Activated CD4-positive, alpha-beta T cell treated with anti-CD3 and anti-CD28 coated beads for 36 hours (primary cell): ENCODE results near the gene ZNF19. TPM values are rescaled to one million over a fixed set of nuclear protein-coding genes. Genes with fewer than 3 reads are reported as not detected.
"Not testable (repeated sequence)": the region's sequence is repeated elsewhere in the genome, so short reads cannot be mapped to it uniquely, and the experiment has no call there.

Experiments
- ATAC-seq: fragments of 200-7000 bp; cut with Tn5 transposase; one replicate; pipeline ENCODE4 v1.10.0; 2021; ENCODE audit warnings: mild to moderate bottlenecking, moderate library complexity
- CTCF ChIA-PET: fragments of 350-600 bp; sonication (Branson Sonifier 250); formaldehyde crosslinking; loops from one replicate; lab custom pipeline; 2021; ENCODE audit warnings: antibody characterized with exemption; lab: Charles Lee
- POLR2A ChIA-PET: fragments of 350-600 bp; sonication (Branson Sonifier 250); formaldehyde crosslinking; loops from one replicate; lab custom pipeline; 2021; ENCODE audit warnings: antibody characterized with exemption, inconsistent platforms; lab: Charles Lee
- DNase-seq: peaks from one replicate; pipeline ENCODE4 v3.0.0-alpha.2; 2020
- H3K27ac Mint-ChIP-seq: one replicate; pipeline ENCODE4 v1.8.0; 2021; ENCODE audit warnings: mixed read lengths
- H3K27me3 Mint-ChIP-seq: one replicate; pipeline ENCODE4 v1.8.0; 2021; ENCODE audit warnings: mixed read lengths
- H3K36me3 Mint-ChIP-seq: one replicate; pipeline ENCODE4 v1.8.0; 2021; ENCODE audit warnings: low read depth, mixed read lengths
- H3K4me1 Mint-ChIP-seq: one replicate; pipeline ENCODE4 v1.8.0; 2021; ENCODE audit warnings: mixed read lengths
- H3K4me3 Mint-ChIP-seq: one replicate; pipeline ENCODE4 v1.8.0; 2021; ENCODE audit warnings: mild to moderate bottlenecking, moderate library complexity, mixed read lengths
- H3K9me3 Mint-ChIP-seq: one replicate; pipeline ENCODE4 v1.8.0; 2021; ENCODE audit warnings: low read depth, mixed read lengths
- intact Hi-C, 2 experiments: fragments of 100-400 bp; cut with DNase I in 1 of 2; cut with micrococcal nuclease in 1 of 2; formaldehyde crosslinking; loops; one replicate each; pipeline versions ENCODE4 v1.14.2 to v1.15.1; 2022 to 2024; cut with DNase I, micrococcal nuclease
- total RNA-seq, 2 experiments: library from RNA; stranded (reverse); gene quantifications; one replicate each; pipeline ENCODE4 v1.2.3, GENCODE V29; 2021

The ZNF19 gene
- total RNA-seq, 2 experiments from 2014 or later = 2.9 TPM

DNA sequence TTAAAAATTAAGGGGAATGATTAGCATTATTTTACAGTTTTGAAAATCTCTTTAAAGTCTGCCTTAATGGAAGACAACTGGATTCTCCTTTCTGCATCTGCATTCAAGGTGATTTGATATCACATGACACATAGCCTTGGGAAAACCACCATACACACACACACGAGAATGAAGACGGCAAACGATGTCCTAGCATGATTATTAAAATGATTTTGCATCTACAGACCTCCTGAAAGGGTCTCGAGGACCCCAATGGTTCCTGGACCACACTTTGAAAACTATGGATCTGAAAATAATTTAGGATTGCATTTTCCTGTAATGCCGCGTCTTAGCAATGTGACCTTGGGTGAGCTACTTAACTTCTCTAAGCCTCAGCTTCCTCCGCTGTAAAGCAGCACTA lies 25.4 kb upstream of the ZNF19 start:
- intact Hi-C loops = no loop called here
- peaks cover 2% of the 10 kb centered on the region for H3K27me3 Mint-ChIP-seq
- no peak overlapping the region for H3K27ac Mint-ChIP-seq
- DNase-seq (no peak), ATAC-seq (no peak)
- H3K4me1 Mint-ChIP-seq = no peaks in the 10 kb centered on the region
- H3K36me3 Mint-ChIP-seq = no peaks in the 10 kb centered on the region
- H3K9me3 Mint-ChIP-seq = no peaks in the 10 kb centered on the region
- ChIA-PET CTCF (interaction anchor here (1.2 kb wide), 1 partner anchor 96 kb away, joined by 3 read pairs; no protein-coding TSS in a partner anchor), POLR2A (no interaction called here)
- no peak overlapping the region for H3K4me3 Mint-ChIP-seq

DNA sequence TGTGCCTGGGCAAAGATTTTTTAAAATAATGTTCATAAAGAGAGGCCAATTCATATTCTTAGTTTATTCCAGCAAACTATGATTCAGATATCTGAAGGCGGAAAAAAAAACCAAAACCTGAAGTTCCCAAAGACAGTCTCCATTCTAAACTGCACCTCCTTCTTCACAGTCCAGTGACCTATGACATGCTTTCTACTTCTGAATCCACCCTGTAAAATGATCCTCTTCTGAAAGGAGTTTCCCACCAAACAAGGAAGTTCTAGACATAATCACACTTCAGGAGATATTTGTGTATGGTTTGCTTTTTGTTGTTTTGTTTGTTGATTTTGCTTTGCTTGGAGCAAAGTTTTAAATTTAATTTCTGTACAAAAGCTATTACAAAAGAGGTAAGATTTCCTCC lies 24.2 kb upstream of the ZNF19 start:
- POLR2A ChIA-PET = no interaction called here
- no peaks in the 10 kb centered on the region for H3K9me3 Mint-ChIP-seq
- ATAC-seq (no peak), DNase-seq (no peak)
- intact Hi-C loops = no loop called here
- CTCF ChIA-PET = no interaction called here
- H3K4me1 Mint-ChIP-seq = no peaks in the 10 kb centered on the region
- no peak overlapping the region for H3K27ac Mint-ChIP-seq
- no peaks in the 10 kb centered on the region for H3K36me3 Mint-ChIP-seq
- H3K27me3 Mint-ChIP-seq = peaks cover 2% of the 10 kb centered on the region
- H3K4me3 Mint-ChIP-seq = no peak overlapping the region

DNA sequence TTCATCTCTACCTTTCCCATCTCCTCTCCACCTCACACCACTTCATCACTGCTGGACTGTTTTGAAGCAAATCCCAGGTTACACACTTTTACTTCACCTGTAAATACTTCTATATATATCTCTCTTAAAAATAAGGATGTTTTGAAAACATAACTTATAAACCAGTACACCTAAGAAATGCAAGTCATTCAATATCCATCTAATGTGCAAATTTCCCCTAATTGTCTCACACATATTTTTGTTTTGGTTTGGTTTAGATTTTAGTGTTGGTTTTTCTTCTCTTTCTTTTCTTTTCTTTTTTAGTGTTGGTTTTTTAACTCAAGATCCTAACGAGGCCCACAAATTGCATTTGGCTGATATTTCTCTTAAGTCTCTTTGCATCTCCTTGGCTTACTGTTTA lies 17.9 kb upstream of the ZNF19 start:
- intact Hi-C loops = no loop called here
- ATAC-seq (no peak), DNase-seq (no peak)
- no peaks in the 10 kb centered on the region for H3K4me1 Mint-ChIP-seq
- no peaks in the 10 kb centered on the region for H3K9me3 Mint-ChIP-seq
- CTCF ChIA-PET = interaction anchor here (0.6 kb wide), 1 partner anchor 23 kb away, joined by 3 read pairs; no protein-coding TSS in a partner anchor
- H3K36me3 Mint-ChIP-seq = no peaks in the 10 kb centered on the region
- peaks cover 5% of the 10 kb centered on the region for H3K27me3 Mint-ChIP-seq
- no peak overlapping the region for H3K4me3 Mint-ChIP-seq
- POLR2A ChIA-PET = no interaction called here
- no peak overlapping the region for H3K27ac Mint-ChIP-seq

DNA sequence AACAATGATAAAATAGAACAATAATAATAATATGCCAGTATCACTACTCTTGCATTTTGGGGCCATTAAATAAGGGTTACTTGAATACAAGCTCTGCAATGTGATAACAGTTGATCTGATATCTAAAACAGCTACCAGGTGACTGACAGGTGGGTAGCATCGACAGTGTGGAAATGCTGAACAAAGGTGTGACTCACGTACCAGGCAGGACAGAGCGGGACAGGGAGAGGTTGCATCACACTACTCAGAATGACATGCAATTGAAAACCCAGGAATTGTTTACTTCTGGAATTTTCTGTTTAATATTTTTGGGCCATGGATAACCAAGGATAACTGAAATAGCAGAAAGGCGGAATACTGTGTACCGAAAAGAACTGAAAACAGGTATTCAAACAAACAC lies 15.8 kb upstream of the ZNF19 start:
- ATAC-seq = no peak
- CTCF ChIA-PET = no interaction called here
- H3K27ac Mint-ChIP-seq = no peak overlapping the region
- intact Hi-C loops = loop anchor here in 1 of 2 experiments (5.0 kb wide), 1 partner anchor 107 kb away; no protein-coding TSS in a partner anchor
- no peaks in the 10 kb centered on the region for H3K9me3 Mint-ChIP-seq
- DNase-seq = no peak
- peaks cover 5% of the 10 kb centered on the region for H3K27me3 Mint-ChIP-seq
- POLR2A ChIA-PET = no interaction called here
- no peak overlapping the region for H3K4me3 Mint-ChIP-seq
- no peaks in the 10 kb centered on the region for H3K36me3 Mint-ChIP-seq
- no peaks in the 10 kb centered on the region for H3K4me1 Mint-ChIP-seq

DNA sequence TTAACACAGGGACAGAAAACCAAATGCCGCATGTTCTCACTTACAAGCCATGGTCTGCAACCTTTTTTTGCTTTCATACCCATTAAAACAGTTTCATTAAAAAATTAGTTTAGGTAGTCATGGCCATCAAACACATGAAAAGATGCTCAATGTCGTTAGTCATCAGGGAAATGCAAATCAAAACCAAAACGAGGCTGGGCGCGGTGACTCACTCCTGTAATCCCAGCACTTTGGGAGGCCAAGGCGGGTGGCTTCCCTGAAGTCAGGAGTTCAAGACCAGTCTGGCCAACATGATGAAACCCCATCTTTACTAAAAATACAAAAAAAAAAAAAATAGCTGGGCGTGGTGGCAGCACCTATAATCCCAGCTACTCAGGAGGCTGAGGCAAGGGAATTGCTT lies 14.9 kb upstream of the ZNF19 start:
- intact Hi-C loops = loop anchor here in 1 of 2 experiments (5.0 kb wide), 1 partner anchor 108 kb away; no protein-coding TSS in a partner anchor
- H3K4me3 Mint-ChIP-seq, H3K9me3 Mint-ChIP-seq, H3K27me3 Mint-ChIP-seq, H3K27ac Mint-ChIP-seq, H3K4me1 Mint-ChIP-seq, POLR2A ChIA-PET, H3K36me3 Mint-ChIP-seq, ATAC-seq: not testable (repeated sequence)
- CTCF ChIA-PET = interaction anchor here (0.7 kb wide), 1 partner anchor 107 kb away, joined by 3 read pairs; no protein-coding TSS in a partner anchor
- peak; percentile 57 for DNase-seq

DNA sequence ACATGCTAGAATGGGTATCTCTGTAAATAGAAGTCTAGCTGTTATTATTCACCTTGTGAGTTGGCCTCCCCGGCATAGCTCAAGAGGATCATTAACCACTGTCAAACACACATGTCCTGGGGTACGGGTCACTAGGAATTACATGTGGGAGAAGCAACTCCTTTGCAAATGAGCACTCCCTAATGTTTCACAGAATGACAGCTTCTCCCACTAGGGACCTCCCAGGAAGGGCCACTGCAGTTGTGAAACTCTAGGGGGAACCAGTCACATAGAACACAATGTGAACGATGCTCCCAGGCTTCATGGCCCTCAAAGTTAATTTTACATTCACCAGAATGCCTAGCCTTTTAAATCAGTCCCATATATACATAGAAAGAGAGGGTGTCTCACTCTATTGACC lies 12.4 kb upstream of the ZNF19 start:
- Mint-ChIP-seq H3K27ac (no peak overlapping the region), H3K9me3 (no peaks in the 10 kb centered on the region), H3K4me1 (no peaks in the 10 kb centered on the region), H3K4me3 (no peak overlapping the region), H3K27me3 (peaks cover 6% of the 10 kb centered on the region), H3K36me3 (no peaks in the 10 kb centered on the region)
- CTCF ChIA-PET = interaction anchor here (1.0 to 6.7 kb wide), 4 partner anchors 37 to 89 kb away, joined by 3 to 86 read pairs (median 5); no protein-coding TSS in a partner anchor
- ATAC-seq (no peak), DNase-seq (no peak)
- intact Hi-C loops = loop anchor here in 1 of 2 experiments (5.0 kb wide), 1 partner anchor 111 kb away; no protein-coding TSS in a partner anchor
- POLR2A ChIA-PET = no interaction called here

DNA sequence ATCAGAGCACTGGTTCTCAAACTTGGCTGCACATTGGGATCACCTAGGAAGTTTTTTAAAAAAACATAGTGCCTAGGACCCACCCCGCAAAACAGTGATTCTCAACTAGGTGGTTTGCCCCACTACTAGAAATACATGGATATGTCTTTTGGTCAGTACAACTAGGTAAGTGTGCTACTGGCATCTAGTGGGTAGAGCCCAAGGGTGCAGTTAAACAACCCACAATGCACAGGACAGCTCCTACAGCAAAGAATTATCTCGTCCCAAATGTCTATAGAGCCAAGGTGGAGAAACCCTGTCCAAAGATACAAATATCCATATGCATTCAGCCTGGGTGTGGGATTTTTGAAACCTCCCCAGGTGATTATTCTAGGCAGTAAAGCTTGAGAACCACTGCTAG lies 11.8 kb upstream of the ZNF19 start:
- POLR2A ChIA-PET = no interaction called here
- Mint-ChIP-seq H3K27ac (no peak overlapping the region), H3K36me3 (no peaks in the 10 kb centered on the region), H3K9me3 (no peaks in the 10 kb centered on the region), H3K4me3 (no peak overlapping the region), H3K27me3 (peaks cover 6% of the 10 kb centered on the region), H3K4me1 (no peaks in the 10 kb centered on the region)
- intact Hi-C loops = loop anchor here in 1 of 2 experiments (5.0 kb wide), 1 partner anchor 111 kb away; no protein-coding TSS in a partner anchor
- no peak for ATAC-seq
- CTCF ChIA-PET = interaction anchor here (1.0 to 6.7 kb wide), 4 partner anchors 37 to 89 kb away, joined by 3 to 86 read pairs (median 5); no protein-coding TSS in a partner anchor
- DNase-seq = no peak

DNA sequence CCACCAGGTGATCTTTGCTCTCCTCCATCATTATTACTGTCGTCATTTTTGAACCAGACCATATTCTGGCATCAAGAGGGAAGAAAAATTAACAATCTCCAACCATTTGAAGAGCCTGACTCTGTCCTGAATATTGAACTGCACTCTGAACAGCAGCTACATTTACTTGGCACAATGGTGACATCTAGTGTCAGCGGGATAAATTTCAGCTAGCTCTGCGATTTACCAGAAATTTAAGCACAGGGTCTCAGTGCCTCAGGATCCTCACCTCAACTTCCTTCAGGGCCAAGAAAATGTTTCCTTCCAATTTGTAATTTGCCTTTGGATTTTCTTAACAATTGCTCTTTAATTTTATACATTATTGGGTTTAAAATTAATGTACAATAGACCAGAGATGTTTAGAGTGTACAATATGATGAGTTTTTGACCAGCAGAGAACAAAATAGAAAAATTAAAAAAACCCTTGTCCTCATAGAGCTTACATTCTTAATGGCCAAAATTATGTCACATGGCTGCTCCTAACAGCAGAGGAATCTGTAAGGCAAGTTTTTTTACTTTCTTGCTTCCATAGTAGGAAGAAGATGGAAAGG lies 10.7 kb upstream of the ZNF19 start:
- Mint-ChIP-seq H3K9me3 (no peaks in the 10 kb centered on the region), H3K27me3 (peaks cover 6% of the 10 kb centered on the region), H3K4me1 (no peaks in the 10 kb centered on the region), H3K27ac (no peak overlapping the region), H3K4me3 (no peak overlapping the region), H3K36me3 (no peaks in the 10 kb centered on the region)
- CTCF ChIA-PET = interaction anchor here (0.6 to 6.7 kb wide), 22 partner anchors 11 to 729 kb away, joined by 3 to 86 read pairs (median 5); partner anchors contain the start of genes CHST4, ZNF19 and ZNF23
- intact Hi-C loops = loop anchor here (1.0 to 5.0 kb wide), 6 partner anchors 58 to 112 kb away; partner anchors contain the start of gene TLE7 (in 1 of the 2)
- DNase-seq = peak; percentile 61
- peak; percentile 75 for ATAC-seq
- POLR2A ChIA-PET = no interaction called here

DNA sequence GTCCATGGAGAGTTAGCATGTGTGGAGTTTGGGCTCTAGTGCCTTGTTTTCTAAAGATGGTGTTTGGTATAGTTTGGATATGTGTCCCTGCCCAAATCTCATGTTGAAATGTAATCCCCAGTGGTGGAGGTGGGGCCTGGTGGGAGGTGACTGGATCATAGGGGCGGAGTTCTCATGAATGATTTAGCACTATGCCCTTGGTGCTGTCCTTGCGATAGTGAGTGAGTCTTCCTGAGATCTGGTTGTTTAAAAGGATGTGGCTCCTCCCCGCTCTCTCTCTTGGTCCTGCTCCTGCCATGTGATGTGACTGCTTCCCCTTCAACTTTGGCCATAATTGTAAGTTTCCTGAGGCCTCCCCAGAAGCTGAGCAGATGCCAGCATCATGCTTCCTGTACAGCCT lies 8.9 kb upstream of the ZNF19 start:
- ChIA-PET POLR2A (no interaction called here), CTCF (interaction anchor here (1.0 to 6.7 kb wide), 7 partner anchors 9 to 113 kb away, joined by 4 to 86 read pairs (median 8); partner anchors contain the start of gene ZNF19)
- DNase-seq (no peak), ATAC-seq (no peak)
- H3K27me3 Mint-ChIP-seq = peaks cover 5% of the 10 kb centered on the region
- H3K4me3 Mint-ChIP-seq = no peak overlapping the region
- H3K36me3 Mint-ChIP-seq = no peaks in the 10 kb centered on the region
- H3K4me1 Mint-ChIP-seq = no peaks in the 10 kb centered on the region
- H3K27ac Mint-ChIP-seq = no peak overlapping the region
- no peaks in the 10 kb centered on the region for H3K9me3 Mint-ChIP-seq
- intact Hi-C loops = loop anchor here in 1 of 2 experiments (5.0 kb wide), 1 partner anchor 56 kb away; the partner anchor contains the start of gene TLE7

DNA sequence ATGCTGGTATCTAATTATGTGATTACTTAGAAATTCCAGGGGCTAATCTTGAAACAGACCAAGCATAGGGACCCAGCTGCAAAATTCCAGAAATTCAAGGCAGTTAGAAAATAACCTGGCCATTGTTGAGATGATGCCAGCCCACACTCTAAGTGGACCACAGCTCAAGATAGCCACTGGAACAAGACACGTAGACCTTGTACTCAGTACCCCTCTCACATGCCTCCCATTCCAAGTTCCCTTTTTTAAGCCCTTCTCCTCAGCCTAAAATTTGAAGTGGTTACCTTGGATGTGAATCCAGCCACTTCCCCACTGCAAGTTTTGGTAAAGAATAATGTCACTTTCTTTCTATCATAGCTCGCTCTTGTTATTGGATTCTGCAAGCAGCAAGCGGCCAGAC lies 4.1 kb upstream of the ZNF19 start:
- no peak for ATAC-seq
- H3K4me1 Mint-ChIP-seq = no peaks in the 10 kb centered on the region
- no peaks in the 10 kb centered on the region for H3K9me3 Mint-ChIP-seq
- no peaks in the 10 kb centered on the region for H3K36me3 Mint-ChIP-seq
- intact Hi-C loops = no loop called here
- no peak overlapping the region for H3K4me3 Mint-ChIP-seq
- no peak for DNase-seq
- H3K27ac Mint-ChIP-seq = no peak overlapping the region
- ChIA-PET POLR2A (interaction anchor here (0.6 kb wide), 2 partner anchors 14 to 72 kb away, joined by 4 to 5 read pairs; no protein-coding TSS in a partner anchor), CTCF (interaction anchor here (1.5 kb wide), 1 partner anchor 81 kb away, joined by 7 read pairs; no protein-coding TSS in a partner anchor)
- peaks cover 2% of the 10 kb centered on the region for H3K27me3 Mint-ChIP-seq

DNA sequence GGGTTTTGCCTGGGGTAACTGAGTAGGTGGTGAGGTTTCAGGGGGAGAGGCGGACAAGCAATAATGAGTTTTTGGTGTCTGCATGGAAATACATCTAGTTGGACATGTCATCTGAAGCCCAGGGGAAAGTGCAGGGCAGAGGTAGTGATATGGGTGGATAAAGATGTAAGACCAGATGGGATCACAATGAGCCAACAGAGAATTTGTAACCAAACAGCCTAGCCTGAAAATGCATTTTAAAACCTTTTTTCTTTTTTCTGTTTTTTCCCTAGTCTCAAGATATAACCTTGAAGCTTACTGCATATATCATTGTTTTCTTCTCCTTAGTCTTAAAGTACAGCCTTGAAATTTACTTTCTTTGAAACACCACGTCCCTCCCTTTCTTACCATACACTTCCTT lies 3.7 kb upstream of the ZNF19 start:
- no peaks in the 10 kb centered on the region for H3K9me3 Mint-ChIP-seq
- H3K27me3 Mint-ChIP-seq = peaks cover 2% of the 10 kb centered on the region
- CTCF ChIA-PET = no interaction called here
- ATAC-seq (no peak), DNase-seq (no peak)
- H3K4me1 Mint-ChIP-seq = no peaks in the 10 kb centered on the region
- H3K4me3 Mint-ChIP-seq = no peak overlapping the region
- intact Hi-C loops = no loop called here
- POLR2A ChIA-PET = interaction anchor here (0.6 kb wide), 1 partner anchor 72 kb away, joined by 4 read pairs; no protein-coding TSS in a partner anchor
- no peak overlapping the region for H3K27ac Mint-ChIP-seq
- no peaks in the 10 kb centered on the region for H3K36me3 Mint-ChIP-seq
